PC-3 (cell line): ENCODE results near the gene ATP6AP1.

Experiments used
- CTCF ChIP-seq: fragments of 300-600 bp; sonication (generic); conservative IDR thresholded peaks from 2 replicates; pipeline ENCODE4 v1.5.1; 2017; ENCODE audit warnings: antibody characterized with exemption, low read depth, mild to moderate bottlenecking, low read length
- EZH2 ChIP-seq: fragments of 300-600 bp; sonication (generic); IDR thresholded peaks from one replicate; pipeline ENCODE4 v1.6.1; 2017; ENCODE audit warnings: antibody characterized with exemption, mild to moderate bottlenecking, low read length; ENCODE audit not compliant: unreplicated experiment
- EZH2phosphoT487 ChIP-seq: fragments of 300-600 bp; sonication (generic); IDR thresholded peaks from 2 replicates; pipeline ENCODE4 v1.6.1; 2018; ENCODE audit warnings: mild to moderate bottlenecking, antibody characterized with exemption, low read length, borderline replicate concordance

- TF ChIP-seq CTCF (no peak), EZH2 (no peak), EZH2phosphoT487 (no peak)
Measured at GRCh38 chrX:154436983-154437752, 8.7 kb downstream of the ATP6AP1 start, which contains the start of gene GDI1.
